Measurements from ENCODE around the gene ANKEF1.
"Not testable (repeated sequence)": the region's sequence is repeated elsewhere in the genome, so short reads cannot be mapped to it uniquely, and the experiment has no call there.

The ANKEF1 gene

DNA sequence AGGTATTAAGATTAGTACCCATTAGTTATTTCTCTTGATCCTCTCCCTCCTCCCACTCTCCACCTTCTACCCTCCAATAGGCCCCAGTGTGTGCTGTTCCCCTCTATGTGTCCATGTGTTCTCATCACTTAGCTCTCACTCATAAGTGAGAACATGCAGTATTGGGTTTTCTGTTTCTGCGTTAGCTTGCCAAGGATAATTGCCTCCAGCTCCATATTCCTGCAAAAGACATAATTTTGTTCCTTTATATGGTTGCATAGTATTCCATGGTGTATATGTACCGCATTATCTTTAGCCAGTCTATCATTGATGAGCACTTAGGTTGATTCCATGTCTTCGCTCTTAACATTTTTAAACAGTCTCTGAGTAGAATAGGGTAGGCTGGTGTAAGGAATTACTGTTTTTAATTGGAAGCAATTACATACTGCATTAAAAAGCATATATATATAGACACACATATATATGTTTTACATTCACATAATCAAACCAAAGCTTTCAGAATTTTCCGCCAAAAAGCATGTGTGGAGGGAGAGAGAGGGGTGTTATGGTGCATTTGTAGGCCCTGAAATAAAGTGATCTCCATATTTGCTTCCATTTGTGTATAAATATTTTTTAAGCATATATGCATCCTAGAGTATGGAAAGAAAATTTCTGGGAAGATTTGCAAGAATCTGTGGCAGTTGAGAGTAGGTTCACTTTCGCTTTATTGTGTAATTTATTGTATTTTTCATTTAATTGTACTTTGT is 709 bp upstream of the ANKEF1 start:
- no peak for DNase-seq

DNA sequence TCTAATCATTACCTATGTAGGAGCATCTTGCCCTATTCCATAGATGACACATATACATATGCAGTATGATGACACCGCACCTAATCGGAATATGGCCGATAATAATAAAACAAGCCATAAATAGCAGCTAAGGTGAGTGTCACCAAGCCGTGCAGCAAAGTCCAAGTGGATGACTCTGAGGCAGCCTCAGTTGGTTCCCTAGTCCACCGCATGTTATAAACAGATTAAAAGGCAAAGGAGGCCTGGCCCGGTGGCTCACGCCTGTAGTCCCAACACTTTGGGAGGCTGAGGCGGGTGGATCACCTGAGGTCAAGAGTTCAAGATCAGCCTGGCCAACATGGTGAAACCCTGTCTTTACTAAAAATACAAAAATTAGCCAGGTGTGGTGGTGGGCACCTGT is 1.5 kb downstream of the ANKEF1 start:
- DNase-seq = not testable (repeated sequence)

DNA sequence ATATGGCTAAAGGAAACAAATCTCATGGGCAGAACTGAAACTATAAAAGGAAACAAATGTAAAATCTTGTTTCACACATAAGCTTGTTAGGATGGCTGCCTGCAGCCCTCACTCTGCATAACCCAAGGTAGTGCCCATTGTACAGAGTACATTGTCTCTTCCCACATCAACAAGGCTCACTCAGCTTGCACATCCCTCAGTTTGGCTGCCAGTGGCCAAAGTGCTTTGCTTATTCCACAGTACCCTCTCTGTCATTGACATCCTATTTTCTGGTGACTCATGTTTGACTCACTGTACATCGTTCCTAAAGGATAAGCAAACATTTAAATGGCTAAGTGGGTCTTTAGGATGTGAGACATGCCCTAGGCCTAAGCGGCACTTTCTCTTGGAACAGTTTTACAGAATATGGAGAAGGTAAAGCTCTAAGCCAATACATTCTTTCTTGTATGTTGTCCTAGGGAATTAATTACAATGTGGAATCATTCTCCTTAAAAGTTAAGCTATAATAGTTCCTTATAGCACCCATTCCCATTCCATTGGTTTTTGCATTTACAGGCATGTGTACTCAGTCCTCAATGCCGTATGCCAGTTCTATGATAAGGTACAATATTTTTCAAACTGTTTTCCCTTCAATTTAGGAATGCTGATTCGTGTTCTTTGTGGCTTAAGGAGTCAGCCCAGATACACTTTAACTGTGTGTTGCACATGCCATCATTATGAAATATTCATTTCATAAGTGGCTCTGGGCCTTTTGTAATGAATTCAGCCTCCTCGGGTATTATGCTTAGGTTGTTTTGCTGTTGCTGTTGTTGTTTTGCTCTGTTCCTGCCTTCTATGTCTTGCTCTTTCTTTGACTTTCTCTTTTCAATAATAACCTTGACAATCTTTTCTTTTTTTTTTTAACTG is 5.5 kb downstream of the ANKEF1 start:
- DNase-seq = no peak

DNA sequence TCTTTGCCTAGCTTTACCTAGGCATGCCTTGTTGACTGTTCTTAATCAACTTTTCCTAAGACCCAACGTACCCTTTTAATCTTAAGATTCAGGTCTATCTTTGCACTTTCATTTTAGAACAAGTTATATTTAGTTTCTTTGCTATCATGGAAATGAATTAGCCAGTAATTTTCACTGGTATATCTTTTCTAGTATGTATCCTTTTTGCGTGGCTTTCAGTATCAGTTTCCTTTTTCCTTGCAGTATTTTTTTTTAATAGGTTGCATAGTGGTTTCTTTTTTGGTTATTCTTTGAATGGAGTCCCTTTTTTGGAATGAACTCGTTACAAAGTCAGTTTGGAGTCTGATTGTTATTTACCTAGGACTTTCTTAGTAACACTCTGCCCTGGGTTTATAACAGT is 7.3 kb downstream of the ANKEF1 start:
- DNase-seq = no peak

DNA sequence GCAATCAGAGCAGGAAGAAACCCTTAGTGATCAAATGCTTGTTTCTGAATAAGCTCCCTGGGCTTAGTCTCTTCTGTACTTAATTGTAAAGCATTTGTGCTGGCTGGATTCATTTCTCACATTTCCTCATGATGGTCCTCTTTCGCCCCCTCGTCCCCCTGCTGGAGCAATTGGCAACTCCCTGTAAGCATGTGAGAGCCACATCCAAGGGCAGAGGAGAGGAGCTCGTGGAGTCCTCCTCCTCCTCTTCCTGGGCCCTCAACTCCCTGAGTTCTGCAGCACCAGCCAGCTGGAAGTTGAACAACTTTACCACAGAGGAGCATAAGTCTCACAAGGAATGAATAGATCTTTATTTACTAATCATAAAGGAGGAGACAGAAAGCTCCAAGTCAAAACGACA is 12.6 kb downstream of the ANKEF1 start:
- DNase-seq = peak; percentile 44

DNA sequence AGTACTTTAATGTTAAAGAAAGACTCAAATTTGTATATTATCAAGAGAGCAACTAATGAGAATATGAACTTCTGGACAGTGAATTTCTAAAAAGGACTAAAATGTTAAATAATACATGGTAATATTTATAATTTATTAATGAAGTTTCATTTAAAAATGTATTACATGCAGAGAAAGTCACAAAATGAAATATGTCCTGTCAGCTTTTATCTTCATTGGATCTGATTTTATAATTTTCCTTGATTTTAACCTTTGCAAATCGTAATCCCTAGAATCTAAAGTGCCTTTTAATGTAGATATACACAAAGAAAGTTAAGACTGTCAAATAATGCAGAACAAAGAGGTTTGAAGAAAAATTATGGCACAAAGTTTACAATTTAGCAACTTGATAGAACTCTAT is 16.4 kb downstream of the ANKEF1 start:
- DNase-seq = no peak

DNA sequence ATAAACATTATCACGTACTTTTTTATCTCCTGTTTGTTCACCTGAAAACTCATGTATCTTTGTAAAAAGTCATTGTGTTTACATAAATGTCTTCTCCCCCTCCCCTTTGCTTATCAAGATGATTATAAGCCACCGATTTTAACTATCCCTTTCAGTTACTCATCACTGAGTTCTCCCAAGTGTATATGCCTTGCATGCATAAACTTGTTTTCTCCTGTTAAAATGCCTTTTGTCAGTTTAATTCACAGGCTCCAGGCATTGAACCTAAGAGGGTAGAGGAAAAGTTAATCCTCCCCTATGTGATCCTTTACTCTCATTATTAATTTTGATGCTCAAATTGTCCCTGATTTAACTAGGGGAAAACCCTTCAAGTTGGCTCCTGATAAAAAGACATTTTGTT is 24.2 kb downstream of the ANKEF1 start:
- DNase-seq = peak; percentile 22

DNA sequence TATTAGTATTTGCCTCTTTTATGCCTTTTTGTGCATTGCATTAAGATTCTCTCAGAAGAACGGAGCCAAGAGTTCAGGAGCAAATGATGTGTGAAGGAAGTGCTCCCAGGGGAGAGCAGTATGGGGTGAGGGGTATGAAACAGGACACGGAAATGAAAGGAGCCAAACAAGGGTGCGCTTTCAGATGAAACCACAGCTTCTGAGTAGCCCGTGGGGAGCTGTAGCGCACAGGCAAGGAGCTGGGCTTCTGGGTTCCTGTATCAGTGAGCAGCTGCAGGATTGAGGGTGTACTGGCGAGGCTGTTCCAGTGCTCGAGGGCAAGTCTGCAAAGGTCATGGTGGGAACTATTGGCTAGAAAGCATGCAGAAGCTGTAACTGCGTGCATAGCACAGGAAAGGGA is 25.4 kb downstream of the ANKEF1 start:
- DNase-seq = peak; percentile 95

DNA sequence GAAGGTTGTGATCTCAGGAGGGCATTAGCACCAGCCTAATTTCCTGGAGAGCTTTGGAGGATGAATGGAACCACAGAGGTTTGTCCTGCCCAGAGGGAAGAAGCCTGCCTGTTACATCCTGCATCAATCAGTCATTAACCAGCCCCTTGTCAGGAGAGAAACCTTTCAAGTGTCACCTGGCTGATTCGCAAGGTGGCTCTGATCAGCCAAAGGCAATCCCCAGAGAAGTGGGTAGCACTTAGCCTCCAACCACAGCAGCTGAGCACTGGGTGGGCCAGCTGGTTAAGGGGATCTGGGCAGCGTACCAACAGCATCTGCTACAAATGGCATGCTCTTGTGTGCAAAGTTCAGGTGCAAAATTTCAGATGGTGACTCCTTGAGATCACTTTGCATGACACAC is 26.9 kb downstream of the ANKEF1 start:
- peak; percentile 97 for DNase-seq

DNA sequence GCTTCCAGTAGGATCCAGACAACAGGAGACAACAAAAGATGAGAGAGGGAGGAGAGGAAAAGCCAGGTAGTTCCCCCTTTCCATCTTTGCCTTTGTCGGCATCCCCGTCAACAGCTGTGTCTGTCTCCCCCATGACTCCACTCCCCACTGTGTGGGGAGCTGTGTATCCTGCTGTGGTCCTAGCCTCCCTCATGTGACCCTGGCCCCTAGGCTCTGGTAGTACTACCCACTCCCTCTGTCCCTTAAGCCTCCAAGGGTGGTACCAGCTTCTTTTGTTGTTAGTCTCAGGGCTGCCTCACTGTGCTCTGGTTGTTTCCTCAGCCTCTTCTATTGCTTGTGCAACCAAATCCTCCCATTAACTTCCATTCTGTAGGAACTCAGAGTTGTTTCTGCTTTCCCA is 28.7 kb downstream of the ANKEF1 start:
- no peak for DNase-seq

DNA sequence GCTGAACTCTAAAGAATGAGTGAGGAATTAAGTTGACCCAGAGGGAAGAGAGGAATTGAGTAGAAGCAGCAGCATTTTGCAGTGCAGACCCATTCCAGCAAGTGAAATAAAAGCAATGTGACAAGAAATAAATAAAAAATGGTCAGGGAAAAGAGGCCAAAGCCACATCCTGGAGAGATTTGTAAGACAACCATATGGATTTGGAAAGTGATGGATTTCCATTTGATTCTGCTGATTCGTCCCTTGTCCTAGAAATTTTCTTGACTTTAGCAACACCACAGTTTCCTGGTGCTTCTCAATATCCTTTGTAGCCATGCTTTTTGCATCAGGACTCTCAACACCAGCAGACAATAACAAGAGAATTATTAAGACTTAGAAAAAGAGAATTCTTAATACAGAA is 29.8 kb downstream of the ANKEF1 start:
- DNase-seq = no peak

DNA sequence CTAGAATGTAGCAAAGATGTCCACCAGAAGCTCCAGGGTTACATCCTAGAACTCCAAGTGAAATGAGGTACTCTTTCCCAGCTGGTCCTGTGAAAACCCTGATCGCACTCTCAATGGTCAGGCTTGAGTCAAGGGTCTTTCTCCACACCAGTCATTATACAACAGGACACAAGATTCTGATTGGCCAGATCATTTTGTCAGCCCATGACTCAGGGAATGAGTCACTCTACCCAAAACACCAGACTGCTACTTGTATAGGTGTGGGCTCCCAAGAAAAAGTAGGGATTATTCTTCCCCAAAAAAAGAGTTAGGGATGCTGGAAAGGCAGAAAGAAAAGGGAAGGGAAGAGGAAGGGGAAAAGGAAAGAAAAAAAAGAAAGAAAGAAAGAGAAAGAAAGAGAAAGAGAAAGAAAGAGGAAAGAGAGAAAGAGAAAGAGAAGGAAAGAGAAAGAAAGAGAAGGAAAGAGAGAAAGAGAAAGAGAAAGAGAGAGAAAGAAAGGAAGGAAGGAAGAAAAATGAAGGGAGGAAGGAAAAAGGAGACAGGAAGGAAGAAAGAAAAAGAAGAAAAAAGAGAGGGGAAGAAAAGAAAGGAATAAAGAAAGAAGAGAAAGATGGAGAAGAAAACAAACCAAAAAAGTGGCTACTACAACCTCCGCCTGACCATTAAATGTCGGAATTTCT is 30.5 kb downstream of the ANKEF1 start:
- no peak for DNase-seq

DNA sequence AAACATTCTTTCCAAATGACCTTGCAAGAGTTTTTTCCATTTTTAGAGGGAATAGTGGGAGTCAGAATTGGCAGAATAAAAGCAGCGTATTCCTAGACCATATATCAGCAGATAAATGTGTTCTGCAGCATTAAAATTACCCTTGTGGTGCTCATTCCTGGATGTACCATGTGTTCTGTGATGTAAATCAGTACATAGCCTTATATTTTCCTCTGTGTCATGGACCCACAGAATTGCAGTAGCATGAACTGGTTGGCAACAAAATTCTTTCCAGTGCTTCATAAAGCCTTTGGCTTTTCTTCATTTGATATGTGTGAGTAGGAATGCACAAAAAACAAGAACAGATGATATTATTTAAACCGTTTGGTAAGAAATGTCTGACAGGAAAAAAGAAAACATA is 32.5 kb downstream of the ANKEF1 start:
- no peak for DNase-seq

DNA sequence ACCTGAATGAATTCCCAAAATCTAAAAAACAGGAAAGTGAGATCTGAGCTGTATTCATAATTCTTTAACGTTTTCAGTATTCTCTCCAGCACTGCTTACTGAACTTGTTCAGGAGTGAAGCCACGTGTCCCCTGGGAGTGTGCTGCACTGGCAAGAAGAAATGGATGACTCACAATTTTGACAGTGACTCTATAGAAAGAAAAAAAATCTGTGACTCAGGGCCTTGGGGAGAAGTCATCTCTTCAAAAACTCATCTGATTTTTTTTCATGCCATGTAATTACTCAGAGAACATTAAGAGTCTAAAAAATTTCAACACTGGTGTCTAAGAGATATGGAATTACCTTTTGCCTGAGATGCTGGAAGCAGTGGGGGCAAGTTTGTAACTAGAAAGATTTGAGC is 39.7 kb downstream of the ANKEF1 start:
- no peak for DNase-seq

DNA sequence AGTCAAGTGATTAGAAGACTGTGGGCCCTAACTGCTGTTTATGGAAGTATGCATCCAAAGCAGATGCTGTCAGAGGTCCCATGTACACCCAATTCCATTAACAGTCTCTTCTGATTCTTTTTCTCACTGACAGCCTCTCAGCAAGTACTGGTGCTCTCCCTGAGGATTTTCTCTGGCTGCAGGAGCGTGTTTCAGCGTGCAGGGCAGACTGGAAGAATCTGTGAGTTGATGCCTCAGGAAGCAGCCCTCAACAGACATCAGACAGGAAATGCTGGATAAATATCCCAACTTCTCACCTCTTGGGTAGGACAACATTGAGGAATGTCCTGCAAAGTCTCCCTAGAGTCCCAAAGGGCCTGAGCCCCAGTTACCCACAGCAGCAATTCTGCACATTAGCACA is 40.8 kb downstream of the ANKEF1 start:
- no peak for DNase-seq

DNA sequence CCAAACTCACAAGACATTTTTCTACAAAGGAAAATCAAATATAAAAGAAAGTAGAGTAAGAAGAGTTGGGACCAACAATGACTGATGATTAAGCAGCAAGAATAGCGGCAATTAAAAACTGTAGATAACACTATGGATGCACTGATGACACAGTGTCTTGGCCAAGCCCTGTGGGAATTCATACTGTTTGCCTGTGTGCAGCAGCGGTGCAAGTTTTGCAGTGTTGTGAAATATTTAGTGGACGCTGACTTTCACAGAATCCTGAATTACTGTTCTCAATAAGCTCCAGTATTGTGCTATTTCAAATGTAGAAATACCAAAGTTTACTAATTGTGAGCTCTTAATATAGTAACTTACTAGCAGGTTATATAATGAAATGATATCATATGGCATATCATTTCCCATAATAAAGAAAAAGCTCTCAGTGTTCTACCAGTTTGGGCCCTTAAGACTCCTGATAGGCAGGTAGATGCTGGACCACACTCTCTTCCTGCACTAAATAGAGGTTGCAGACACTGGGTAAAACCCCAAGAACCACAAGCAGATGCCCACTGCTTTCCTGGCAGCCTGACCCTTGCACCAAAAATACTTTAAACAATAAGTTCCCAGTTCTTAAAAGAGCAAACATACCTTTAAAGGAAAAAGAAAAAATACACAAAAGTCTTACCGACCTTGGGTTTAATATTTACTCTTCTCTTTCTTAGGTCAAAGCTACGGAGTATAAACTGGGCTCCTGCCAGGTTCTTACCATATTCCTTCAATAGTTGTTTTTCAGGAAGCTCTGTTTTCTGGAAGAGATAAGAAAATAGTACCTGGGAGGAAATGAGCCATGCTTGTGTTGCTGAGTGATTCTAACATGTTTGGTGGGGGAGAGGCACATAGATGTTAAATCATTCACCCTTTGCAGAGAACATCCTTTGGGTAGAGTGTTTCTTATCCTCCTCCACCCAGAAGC is 41.6 kb downstream of the ANKEF1 start:
- no peak for DNase-seq

DNA sequence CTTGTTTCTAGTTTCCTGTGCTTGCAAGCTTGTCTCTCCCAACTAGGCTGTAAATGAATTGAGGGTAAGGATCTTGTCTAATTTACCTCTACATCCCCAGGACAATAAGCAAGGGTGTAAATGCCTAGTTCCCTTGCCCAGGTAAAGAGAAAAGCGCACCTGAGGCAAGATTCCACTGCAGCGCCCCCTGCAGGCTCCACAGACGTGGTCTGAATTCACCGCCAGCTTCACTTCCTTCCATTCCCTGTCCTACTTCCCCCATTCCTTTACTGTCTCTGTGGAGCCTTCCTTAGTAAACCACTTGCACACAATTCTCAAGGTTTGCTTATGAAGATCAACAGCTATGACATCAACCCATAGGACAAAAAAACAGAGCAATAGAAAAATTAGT is 42.3 kb downstream of the ANKEF1 start:
- no peak for DNase-seq

DNA sequence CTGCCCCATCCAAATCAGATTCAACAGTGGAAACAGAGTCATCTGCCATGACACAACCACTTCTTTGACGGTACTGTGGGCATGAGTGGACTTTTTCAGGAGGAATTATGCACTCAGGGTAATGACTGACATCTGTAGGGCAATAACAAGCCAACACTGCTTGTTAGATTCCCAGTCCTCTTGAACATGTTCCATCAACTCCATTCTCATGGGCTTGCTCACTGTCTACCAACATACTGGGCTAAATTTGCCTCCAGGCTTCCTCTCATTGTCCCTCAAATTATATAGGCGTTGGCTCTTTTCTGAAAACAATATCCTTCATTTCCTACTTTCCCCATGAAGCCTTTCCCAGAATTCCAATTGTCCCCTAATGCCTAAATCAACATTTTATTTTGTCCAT is 43.1 kb downstream of the ANKEF1 start:
- no peak for DNase-seq

DNA sequence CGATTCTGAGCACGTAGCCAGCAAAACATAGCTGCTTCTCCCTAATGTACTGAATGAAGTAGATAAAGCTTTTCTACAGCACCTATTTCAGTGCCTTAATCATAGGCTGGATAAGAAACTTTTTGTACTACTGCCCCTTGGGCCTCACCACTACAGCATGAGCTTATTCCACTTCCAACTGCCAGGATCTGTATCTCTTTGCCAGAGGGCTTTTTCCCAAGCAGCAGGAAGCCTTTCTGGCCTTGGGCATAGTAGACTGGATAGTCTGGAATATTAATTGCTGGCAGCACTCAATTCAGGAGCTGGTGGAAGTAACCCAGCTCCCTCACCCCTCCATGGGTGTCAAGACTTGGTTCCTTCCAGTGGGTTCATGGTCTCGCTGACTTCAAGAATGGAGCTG is 43.6 kb downstream of the ANKEF1 start:
- DNase-seq = no peak

DNA sequence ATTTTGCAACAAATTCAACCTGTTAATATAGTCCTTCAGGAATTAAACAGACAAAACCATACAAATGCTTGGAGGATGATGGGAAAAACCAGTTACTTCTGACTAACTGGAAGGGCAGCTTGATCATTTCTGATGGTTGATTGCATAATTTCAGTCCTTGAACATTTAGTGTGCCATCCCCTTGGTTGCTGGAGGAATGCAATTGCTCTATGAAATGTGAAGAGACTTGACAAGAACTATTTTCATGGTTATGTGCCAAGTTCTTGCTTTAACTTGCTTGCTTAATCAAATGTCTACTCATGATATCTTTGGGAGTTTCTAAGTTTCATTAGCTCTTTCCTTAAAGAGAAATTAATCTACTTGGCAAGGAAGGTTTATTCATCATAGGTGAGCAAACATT is 45.2 kb downstream of the ANKEF1 start:
- DNase-seq = no peak

DNA sequence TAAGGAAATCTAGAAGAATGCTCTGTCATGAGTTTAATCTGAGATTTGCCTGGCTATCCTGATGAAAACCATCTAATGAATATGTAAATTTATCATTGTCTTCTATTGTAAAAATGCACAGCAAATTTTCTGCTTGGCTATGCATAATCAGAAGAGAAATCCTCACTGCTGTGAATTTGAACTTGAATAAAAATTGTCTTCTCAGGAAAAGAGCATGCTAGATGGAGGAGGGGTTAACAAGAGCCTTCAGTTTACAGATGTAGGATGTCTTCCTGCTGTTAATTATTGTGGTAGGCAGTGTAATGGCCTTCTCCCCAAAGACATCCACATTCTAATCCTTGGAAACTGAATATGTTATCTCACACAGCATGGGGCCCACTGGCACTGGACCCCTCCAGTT is 45.8 kb downstream of the ANKEF1 start:
- DNase-seq = no peak

DNA sequence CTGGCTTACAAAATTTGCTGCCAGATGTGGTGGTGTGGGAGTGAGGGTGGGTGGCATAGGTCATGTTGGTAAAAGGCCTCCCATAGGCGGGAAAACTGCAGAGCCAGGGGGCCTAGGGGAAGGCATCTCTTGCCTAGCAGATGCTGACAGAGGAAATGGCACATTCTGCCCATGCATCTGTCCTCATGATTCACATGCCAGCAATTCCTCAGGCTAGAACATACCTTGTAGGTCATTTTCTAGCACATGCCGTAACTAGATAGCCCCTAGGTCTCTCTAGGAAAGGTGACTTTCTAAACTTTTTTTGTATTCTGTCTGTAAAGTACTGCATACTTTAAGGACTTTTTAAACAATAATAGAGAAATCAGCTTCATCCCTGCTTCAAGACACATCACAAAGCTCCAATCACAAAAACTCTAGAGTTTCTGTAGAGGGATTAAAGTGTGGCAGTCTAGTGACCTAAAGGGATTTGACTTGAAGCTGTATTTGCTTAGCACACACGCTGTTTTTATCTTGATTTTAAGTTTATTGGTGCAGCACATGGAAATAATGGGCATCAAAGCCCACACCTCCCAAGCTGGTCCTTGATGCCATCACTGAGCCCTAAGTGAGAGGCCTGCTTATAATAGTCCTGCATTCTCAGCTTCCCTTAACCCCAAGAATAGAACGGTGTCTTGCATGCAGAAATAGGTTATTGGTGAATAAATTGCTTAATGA is 55.2 kb downstream of the ANKEF1 start:
- DNase-seq = no peak

Measured in NCI-H1436 treated with DMSO at 0.1 percent for 48 hours (cell line).